Right ventricle myocardium inferior (tissue), 1 donor: ENCODE measurements around the gene ZC3H12D. TPM values are rescaled to one million over a fixed set of nuclear protein-coding genes. Genes with fewer than 3 reads are reported as not detected.
A peak's percentile ranks its signal among the peaks of the same experiment; 100 is the strongest.
"Not testable (repeated sequence)": the region's sequence is repeated elsewhere in the genome, so short reads cannot be mapped to it uniquely, and the experiment has no call there.

Source experiments
- ATAC-seq: fragments of 200-7000 bp; cut with Tn5 transposase; one replicate; pipeline ENCODE4 v1.9.1; 2020; ENCODE audit warnings: mild to moderate bottlenecking, moderate library complexity
- DNase-seq: peaks from one replicate; pipeline ENCODE4 v3.0.0; 2021; ENCODE audit errors: missing footprints
- intact Hi-C: fragments of 100-400 bp; cut with DNase I; formaldehyde crosslinking; loops from one replicate; pipeline ENCODE4 v1.11.0; 2022
- total RNA-seq: library from RNA; stranded (reverse); fragmentation: NEBNext Ultra II Directional; extraction: Animal tissue kit (Norgen Biotek cat#: 25700); gene quantifications from one replicate; pipeline ENCODE4 v1.2.1, GENCODE V29; 2021
- donor health status: DM: no; HTN: yes; CAD: no; lungs with severe emphysema.

ZC3H12D gene
- total RNA-seq, 1 donor from 2014 or later = 0.51 TPM

DNA sequence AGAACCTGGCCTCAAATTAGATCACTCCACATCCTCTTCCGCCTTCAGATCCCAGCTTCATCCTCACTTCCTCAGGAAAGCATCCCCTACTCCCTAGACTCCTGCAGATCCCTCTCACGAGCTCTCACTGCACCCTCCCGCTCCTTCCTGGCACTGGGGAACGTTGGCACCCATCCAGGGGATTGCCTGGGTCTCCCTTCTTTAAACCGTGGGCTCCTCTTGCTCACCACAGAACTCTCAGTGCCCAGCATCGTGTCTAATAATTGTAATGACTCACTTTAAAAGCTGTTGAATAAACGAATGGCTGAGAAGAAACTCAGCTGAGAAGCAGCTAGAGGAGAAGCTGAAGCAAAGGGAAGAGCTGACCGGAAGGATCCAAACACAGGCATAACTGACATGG lies 20.4 kb downstream of the ZC3H12D start:
- DNase-seq = no peak
- intact Hi-C loops = no loop called here
- no peak for ATAC-seq

DNA sequence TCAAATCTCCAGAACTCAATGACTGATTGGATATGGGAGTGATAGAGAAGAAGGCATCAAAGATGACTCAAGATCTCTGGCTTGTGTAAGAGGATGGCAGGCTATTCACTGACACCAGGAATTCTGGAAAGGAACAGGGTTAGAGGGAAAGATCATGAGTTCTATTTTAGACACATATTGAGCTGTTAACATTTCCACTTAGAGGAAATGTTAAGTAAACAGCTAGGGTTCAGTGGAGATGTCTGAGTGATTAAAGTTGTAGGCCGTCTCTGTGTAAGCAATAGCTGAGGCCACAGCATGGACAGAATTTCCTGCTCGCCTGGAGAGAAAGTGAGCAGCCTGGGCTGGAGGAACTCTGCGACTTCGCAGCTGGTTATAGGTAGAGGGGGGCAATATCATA lies 21.0 kb downstream of the ZC3H12D start:
- no peak for ATAC-seq

DNA sequence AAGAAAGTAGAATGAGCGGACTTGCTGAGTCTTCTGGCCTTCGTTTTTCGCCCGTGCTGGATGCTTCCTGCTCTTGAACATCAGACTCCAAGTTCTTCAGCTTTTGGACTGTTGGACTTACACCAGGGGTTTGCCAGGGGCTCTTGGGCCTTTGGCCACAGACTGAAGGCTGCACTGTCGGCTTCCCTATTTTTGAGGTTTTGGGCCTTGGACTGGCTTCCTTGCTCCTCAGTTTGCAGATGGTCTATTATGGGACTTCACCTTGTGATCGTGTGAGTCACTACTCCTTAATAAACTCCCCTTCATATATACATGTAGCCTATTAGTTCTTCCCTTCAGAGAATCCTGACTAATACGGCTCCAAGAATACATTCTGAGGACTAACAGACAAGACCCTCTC lies 22.1 kb downstream of the ZC3H12D start:
- ATAC-seq, intact Hi-C loops, DNase-seq: not testable (repeated sequence)

More for the DNA sequence above, 21.0 kb downstream of the ZC3H12D start:
- intact Hi-C loops = no loop called here
- DNase-seq = no peak

DNA sequence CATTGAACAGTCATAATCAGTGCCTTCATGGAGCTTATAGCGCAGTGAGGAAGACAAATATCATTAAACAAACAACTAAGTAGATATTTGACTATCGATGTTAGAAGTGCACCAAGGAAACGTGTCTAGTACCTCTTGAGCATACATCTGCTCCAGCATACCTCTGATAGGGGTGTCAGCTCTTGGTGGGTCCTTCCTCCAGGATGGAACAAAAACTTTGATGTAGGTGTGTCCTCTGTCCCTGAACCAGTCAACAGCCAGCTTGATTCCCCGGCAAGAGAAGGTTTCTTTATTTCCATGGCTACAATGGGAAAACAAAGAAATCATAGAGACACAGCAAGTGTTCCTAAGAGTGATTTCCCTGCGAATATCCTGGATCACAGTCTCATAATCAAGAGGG lies 23.1 kb downstream of the ZC3H12D start:
- ATAC-seq (no peak), DNase-seq (no peak)
- intact Hi-C loops = no loop called here

DNA sequence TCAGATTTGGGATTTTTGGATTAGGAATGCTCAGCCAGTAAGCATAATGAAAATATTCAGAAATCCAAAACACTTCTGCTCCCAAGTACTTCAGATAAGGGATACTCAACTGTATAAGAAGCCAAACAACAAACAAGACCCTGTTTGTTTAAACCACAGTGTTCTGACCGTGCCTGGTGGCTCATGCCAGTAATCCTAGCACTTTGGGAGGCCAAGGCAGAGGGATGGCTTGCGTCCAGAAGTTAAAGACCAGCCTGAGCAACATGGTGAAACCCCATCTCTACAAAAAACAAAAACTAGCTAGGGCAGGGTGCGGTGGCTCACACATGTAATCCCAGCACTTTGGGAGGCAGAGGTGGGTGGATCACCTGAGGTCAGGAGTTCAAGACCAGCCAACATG lies 24.6 kb downstream of the ZC3H12D start:
- ATAC-seq, DNase-seq, intact Hi-C loops: not testable (repeated sequence)

DNA sequence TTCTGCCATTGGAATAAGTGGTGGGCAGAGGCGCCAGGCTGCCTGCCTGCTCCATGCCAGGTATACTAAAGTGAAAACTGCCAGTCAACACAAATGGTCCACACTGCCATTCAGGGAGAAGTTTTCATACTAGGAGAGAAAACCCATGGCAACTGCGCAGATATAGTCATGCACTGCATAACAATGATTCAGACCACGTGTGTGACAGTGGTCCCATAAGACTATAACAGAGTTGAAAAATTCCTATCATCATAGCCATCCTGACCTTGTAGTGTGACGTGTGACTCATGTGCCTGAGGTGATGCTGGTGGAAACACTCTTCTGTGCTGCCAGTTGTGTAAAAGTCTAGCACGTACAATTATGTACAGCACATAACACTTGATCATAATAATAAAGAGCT lies 25.1 kb downstream of the ZC3H12D start:
- intact Hi-C loops = loop anchor here (5.0 kb wide), 1 partner anchor 38 kb away; no protein-coding TSS in a partner anchor
- DNase-seq (no peak), ATAC-seq (no peak)

DNA sequence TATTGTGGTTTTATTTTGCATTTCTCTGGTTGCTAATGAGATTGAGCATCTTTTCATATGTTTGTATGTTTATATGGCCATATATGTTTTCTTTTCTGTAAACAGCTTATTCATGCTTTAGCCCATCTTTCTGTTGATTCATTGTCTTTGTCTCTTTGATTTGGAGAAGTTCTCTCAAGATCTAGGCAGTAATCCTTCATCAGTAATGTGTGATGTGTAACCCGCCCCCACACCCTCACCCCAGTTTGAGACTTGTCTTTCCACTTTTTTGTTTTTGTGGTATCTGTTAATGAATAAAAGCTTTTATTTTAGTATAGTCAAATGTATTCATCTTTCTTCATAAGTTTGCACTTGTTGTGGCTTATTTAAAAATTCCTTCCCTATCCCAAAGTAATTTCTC lies 26.0 kb downstream of the ZC3H12D start:
- no peak for ATAC-seq
- DNase-seq = no peak
- intact Hi-C loops = loop anchor here (5.0 kb wide), 1 partner anchor 38 kb away; no protein-coding TSS in a partner anchor

DNA sequence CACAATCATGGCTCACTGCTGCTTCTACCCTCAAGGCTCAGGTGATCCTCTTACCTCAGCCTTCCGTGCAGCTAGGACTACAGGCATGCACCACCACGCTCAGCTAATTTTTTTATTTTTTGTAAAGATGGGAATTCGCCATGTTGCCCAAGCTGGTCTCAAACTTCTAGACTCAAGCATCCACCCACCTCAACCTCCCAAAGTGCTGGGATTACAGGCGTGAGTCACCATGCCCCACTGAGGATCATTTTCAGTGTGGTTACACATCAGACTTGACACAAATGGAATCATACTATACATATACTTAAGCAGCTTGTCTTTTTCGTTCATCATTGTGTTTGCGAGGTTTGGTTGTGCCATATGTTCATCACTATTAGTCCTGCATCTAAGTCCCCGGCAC lies 26.6 kb downstream of the ZC3H12D start:
- DNase-seq = no peak
- ATAC-seq = no peak
- intact Hi-C loops = loop anchor here (5.0 kb wide), 1 partner anchor 39 kb away; no protein-coding TSS in a partner anchor

DNA sequence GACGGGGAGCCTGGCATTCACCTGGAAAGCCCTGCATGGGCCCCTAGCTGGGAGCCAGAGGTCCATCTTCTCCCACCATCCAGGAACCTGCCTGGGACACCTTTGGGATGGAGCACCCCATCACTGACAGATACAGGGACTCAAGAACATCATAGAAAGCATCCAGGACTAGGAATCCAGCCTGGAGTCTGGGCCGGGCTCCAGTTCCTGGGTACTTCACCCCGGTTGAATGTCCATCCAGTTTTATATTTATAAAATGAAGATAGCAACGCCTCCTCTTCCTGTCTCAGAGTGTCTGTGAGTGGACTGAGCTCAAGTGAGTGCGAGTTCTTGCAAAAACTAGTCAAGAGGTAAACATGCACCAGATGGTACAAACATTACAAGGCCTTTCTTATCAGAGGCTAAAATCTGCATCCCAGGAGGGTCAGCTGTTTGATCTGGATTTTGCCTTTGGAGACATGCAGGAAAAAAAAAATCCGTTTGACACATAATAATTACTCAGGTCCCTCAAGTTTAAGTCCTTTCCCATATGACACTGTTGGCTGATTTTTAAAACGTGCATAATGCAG lies 27.4 kb downstream of the ZC3H12D start:
- peak; percentile 2 for ATAC-seq
- intact Hi-C loops = loop anchor here (5.0 kb wide), 1 partner anchor 40 kb away; no protein-coding TSS in a partner anchor
- no peak for DNase-seq

DNA sequence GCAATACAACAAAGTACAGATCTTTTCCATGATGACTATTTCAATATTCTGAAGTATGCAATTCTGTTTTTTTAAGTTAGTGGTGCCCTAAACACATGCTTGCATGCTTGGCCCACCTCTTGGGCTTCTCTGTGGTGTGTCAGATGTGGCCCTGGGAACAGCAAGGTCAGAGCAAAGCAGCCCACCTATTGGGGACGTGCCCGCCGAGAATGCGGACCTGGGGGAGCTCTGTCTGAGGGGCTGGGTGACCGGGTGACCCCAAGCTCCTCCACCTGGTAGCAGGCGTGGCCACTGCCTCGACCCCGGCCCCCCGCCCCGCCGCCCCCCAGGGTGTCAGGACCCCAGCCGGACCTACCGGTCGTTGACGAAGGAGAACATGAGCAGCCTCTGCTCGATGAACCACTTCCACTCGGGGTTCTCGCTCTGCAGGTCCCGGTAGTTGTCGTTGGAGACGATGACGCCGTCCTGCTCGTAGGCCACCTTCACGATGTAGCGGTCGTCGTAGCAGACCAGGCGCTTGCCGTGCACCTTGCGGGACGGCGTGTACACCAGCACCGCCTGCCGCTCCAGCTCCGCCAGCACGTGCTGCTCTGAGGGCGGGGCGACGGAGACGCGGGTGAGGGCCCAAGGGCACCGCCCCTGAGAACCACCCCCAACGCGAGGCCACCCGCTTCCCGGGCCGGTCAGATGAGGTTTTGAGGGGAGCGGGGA lies 28.3 kb downstream of the ZC3H12D start:
- intact Hi-C loops = loop anchor here (5.0 kb wide), 1 partner anchor 41 kb away; no protein-coding TSS in a partner anchor
- no peak for ATAC-seq
- no peak for DNase-seq

DNA sequence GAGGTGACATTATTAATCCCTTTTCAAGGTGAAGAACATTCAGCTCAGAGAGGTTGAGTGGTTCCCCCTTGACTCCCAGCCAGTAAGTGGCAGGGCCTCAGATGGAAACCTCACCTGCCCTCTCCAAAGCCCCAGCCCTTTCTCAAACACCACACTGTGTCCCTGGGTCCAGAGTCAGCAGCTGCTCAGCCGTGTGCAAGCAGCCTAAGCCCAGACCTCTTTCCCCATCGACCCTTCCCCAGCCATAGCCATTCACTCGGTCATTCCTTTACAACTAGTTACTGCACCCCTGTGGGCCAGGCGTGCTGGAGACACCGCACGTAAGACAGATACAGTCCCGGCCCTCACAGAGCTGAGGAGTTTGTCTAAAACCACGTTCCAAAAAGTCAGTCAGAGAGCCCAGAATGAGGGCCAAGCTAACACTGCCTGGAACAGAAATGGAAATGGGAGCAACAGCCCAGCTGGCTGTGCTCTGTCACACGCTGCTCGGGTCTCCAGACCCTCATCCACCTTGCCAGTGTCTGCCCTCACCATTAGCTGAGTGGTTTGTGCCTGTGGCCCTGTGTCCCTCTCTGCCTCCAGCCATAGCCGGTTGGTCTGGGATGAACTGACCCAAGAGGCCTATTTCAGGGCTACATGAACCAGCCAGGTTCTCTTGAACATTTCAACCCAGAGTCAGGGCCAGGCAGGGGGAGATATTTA lies 29.6 kb downstream of the ZC3H12D start:
- intact Hi-C loops = loop anchor here (5.0 kb wide), 1 partner anchor 42 kb away; no protein-coding TSS in a partner anchor
- ATAC-seq (peak; percentile 9), DNase-seq (no peak)

DNA sequence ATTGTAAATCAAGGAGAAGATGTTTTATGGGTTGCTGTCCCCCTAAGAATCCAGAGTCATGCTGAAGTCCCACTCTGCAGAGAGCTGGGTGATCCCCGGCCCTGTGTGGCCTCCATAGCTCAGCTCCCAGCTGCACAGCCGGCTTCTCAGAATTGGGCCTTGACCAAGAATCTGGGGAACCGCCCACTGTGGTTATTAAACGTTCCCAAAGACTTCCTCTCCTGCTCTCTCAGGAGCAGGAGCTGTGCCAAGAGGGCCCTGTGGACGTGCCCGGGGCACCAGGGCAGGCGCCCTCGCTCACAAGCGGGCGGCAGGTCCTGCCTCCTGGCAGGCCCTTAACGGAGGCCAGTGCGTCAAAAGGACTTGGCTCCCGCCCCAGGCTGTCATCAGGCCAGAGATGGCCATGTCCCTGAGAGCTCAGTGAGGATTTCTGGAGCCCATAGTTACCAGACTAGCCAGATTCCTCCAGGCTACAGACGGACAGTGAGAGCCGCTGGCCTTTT lies 30.4 kb downstream of the ZC3H12D start:
- peak; percentile 98 for DNase-seq
- peak; percentile 91 for ATAC-seq
- intact Hi-C loops = loop anchor here (5.0 kb wide), 1 partner anchor 63 kb away; no protein-coding TSS in a partner anchor

DNA sequence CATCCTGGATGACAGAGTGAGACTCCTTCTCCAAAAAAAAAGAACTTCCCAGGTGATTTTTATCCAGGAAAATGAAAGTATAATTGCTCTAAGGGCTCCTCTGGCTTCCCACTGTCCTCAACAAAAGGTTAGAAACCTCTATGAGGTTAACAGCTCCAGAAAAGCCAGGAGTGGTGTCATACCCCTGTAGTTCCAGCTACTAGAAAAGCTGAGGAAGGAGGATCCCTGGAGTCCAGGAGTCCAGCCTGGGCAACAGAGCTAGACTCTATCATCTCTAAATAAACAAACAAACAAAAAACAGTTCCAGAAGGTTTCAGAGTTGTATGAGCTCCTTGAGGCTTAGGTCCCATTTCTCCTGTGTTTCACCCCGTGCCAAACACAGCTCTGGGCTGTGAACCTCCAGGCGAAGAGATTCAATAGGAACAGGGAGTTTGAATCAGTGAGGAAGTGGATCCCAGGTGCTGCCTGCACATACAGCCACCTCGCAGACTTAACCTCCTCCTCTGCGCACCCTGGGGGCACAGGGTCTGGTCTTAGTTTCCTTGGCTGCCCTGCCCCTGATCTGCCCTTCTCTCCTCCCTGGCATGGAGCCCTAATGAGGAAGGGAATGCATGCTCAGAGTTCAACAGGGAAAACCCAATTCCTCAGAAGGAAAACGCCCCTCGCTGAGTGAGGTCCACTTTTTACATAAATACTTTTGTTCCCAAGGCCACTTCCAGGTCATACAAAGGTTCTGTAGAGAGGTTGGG lies 31.0 kb downstream of the ZC3H12D start:
- intact Hi-C loops = loop anchor here (5.0 kb wide), 1 partner anchor 64 kb away; no protein-coding TSS in a partner anchor

DNA sequence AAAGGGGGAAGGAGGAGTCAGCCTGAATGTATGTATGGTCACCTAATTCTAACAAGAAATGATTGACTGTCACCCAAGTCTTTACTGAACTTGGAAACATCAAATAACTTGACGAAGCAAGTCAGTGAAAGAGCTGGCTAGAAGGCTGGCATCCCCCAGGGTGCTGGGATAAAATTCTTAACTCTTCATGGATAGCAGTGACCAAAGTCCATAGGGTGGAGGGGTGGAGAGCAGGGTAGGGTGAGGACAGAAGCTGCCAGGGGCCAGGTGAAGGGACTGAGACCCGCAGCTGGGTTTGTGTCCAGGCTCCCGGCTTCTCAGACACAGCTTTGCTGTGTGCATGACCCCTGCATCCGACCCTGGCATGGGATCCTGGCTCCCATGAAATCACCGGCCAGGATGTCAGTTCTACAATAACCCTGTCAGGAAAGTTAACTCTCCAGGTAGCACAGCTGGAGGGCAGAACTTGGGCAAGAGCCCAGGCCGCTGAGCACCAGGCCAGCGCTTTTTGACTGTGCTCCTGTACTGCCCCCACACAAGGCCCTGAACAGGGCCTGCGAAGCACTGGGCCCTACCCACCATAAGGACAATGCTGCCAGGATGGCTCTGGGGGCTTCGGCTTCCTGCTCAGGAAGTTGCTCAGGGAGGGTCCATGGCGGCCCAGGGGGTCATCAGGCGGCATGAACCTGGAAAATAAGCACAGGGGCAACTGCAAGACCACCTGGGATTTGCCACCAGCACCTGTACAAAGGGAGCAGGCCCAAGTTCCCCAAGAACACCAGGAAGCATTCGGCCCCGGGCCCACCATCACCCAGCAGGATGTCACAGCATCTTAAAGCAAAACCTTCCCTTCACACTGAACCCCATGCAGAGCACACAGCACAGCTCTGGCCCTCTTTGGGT lies 32.5 kb downstream of the ZC3H12D start:
- no peak for ATAC-seq
- intact Hi-C loops = loop anchor here (5.0 kb wide), 1 partner anchor 65 kb away; no protein-coding TSS in a partner anchor
- DNase-seq = no peak

More for the DNA sequence above, 31.0 kb downstream of the ZC3H12D start:
- no peak for ATAC-seq
- DNase-seq = no peak

DNA sequence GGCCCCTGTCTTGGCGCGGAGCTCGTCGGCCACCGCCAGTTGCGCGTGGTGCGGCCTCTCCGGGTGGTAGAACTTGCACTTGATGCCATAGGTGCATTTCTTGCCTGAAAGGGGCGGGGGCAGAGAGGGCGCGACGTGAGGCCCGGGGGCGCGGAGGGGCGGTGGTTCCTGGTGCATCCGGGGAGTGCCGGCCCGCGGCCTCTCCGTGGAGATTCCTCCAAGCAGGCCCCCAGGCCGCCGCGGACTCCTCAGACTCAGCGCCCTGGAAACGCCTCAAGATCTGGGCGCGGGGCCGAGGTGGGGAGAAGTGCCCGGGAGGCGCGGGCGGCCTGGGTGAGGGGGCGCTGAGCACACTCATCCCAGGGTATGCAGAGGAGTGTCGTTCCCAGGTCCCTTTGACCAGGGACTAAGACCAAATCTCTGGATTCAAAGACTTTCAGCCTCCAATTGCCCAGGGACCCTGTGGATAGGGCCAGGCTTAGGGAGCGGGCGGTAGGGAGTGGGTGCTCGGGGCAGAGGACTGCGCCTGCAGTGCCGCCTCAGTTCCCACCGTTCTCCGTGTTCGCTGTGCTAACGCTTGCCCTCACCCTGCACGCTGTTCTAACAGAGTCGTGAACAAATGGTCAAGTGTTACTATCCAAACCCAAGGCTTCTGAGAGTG lies 33.3 kb downstream of the ZC3H12D start:
- intact Hi-C loops = loop anchor here (5.0 kb wide), 1 partner anchor 66 kb away; no protein-coding TSS in a partner anchor
- ATAC-seq (no peak), DNase-seq (peak; percentile 78)

DNA sequence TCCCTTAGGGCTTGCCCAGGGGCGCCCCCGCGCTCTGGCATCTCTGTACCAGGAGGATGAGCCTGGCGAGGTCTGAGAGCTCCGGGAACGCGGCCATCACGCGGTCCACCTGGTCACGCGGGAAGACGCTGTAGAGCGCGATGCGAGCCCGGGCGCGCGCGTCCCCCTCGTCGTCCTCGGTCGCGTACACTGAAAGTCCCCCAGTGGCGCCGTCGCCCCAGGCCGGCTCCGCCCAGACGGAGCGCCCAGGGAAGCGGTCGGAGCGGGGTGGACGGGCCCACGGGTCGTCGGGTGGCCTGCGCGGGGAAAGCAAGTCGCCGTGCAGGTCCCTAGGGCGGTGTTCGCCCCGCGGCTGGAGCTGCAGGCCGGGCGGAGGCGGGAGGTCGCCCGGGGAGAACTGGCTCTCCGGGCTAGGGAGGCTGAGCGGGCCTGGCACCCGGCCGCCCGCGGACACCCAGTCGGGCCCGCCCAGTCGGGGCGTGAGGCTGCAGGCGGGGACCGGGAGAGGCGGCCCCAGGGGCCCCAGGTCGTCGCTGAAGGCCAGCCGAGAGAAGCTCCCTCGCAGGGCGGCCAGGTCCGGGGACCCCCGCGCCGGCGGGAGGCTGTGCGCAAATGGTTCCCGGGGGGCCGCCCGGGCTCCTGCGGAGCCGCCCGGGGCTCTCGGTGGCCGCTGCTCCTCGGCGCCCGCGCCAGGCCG lies 34.0 kb downstream of the ZC3H12D start:
- no peak for ATAC-seq
- intact Hi-C loops = loop anchor here (5.0 kb wide), 1 partner anchor 66 kb away; no protein-coding TSS in a partner anchor
- DNase-seq = no peak
